Measurements from ENCODE around the gene AUNIP.

AUNIP gene

DNA sequence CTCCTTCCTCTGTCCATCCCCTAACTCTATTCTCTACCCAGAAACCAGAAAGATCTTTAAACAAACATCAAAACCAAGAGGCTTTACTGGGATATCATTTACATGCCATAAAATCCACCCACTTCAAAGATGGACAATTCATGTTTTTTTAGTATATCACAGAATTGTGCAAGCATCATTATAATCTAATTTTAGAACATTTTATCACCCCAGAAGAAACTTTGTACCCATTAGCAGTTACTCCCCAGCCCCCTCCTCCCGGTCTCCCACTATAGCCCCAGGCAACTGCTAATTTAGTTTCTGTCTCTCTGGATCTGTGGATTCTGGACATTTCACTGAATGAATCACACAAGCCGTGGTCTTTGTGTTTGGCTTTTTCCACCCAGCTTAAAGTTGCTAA, 64.0 kb downstream of the AUNIP start:
- no peak for DNase-seq (ENCODE audit: low read depth in 2 of 2)

DNA sequence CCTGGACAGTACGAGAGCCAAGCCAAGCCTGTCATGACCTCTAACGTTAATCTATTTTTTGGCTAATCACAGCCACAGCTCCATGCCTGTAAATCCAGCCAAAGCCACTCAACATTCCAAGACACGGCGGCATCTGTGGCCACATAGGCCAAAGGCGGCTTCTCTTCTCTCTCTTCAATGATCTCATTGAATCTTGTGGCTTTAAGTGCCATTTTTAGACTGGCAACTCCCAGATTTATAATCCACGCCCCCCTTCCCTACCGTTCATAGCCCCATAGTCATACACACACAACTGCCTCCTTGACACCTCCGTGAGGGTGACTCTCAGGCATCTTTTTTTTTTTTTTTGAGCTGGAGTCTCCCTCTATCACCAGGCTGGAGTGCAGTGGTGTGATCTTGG, 64.9 kb downstream of the AUNIP start:
- no peak for DNase-seq (ENCODE audit: low read depth in 2 of 2)

DNA sequence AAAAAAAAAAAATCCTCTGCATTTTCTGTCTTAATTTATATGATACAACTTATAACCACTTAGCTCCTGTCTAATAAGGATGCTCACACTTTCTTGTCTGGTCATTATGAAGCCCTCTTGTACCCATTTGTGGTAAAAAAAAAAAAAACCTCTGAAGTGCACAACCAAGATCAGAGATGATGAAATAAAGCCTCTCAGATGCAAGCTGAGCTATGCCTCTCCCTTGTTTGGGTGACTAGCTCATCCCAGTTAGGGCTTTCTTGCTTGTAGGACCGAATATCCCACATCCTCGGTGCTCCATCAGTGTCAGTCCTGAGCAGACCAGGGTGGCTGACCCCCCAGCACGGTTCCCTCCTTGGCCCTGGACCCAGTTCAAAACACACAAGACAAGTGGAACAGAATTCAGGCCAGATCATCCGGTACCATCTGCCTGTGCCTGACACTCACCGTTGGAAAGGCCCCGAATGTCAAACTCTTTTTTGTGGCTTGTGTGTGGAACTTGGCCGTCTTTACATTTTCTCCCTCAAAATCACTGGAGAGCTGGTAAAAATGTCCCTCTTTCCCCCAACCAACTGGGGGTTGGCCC, 65.6 kb downstream of the AUNIP start:
- no peak for DNase-seq (ENCODE audit: low read depth in 2 of 2)

DNA sequence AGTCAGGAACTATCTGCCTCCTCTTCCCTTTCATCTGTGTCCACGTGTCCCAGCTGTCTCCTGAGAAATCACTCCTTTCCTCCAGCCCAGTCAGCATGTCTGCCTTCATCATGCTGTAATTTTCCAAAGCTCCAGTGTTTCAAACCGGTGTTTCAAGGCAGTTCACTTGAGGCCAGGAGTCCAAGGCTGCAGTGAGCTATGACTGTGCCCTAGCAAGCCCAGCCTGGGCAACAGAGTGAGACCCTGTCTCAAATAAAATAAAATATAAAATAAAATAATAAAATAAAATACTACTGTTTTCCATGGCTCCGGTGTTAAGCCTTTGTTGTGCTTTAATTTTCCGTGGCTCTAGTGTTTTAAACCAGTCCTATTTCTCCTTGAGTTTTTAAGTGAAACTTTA, 67.1 kb downstream of the AUNIP start:
- no peak for DNase-seq (ENCODE audit: low read depth in 2 of 2)

DNA sequence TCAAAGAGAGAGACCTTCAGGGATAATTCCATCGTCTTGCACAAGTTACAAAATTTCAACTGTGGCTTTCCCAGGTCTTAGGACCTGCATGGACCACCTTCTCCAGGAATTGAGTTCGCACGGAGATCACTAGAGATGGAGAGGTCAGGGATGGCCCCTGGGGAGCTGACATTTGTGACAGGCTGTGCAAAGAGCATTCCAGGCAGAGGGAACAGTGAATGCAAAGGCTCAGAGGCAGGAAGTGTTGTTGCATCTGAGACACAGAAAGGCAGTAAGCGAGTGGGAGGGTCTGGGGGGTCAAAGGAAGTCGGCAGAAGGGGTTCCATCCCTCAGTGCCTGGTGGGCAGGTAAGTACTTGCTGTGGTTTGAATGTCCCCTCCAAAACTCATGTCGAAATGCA, 68.8 kb downstream of the AUNIP start:
- DNase-seq (ENCODE audit: low read depth in 2 of 2) = no peak

DNA sequence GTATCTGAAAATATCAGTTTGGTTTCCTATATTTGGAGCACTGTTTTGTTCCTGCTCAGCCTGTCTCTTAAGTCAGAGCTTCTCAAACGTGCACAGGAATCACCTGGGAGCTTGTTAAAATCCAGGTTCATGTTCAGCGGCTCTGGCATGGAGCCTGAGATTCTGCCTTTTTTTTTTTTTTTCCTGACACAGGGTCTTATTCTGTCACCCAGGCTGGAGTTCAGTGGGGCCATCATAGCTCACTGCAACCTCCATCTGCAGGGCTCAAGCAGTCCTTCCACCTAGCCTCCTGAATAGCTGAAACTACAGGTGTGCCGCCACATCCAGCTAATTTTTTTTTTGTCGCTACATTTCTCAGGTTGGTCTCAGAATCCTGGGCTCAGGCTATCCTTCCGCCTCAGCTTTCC, 71.5 kb downstream of the AUNIP start:
- no peak for DNase-seq (ENCODE audit: low read depth in 2 of 2)

DNA sequence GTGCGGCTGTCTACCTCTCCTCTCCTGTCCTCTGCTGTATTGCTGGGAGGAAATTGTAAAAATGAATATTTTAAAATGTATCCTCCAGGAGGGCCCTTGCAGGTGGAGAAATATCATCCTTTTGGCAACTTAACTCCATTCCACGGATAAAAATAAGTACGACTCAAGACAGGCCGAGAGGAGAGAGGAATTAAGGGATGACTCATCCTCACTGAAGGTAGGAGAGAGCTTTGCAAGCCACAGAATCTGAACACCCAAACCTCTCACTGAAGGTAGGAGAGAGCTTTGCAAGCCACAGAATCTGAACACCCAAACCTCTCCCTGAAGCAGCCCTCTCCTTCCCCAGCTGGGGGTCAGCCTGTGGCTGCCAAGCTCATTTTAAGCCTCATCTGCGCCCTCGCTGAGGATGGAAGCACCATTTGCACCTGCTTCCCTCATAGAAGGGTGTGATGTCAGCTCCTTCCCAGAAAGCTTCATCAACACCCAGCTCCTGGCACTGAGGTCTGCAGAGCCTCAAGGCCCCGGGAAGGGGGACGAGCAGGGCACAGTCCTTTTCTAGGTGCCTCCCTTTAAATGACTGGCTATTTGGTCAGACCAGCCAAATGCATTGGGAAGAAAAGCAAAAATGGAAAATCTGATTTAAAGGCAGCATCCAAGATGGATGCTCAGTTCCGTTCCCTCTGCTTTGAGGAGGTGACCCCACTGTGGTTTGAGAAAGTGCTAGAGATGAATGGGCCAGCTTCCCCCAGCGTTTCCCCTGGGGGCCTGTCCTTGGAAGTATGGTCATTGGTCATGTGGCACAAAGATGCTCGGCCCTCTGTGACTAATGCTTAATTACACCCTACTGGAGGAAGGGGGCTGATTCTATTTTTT, 72.1 kb downstream of the AUNIP start:
- DNase-seq (ENCODE audit: low read depth in 2 of 2) = no peak

DNA sequence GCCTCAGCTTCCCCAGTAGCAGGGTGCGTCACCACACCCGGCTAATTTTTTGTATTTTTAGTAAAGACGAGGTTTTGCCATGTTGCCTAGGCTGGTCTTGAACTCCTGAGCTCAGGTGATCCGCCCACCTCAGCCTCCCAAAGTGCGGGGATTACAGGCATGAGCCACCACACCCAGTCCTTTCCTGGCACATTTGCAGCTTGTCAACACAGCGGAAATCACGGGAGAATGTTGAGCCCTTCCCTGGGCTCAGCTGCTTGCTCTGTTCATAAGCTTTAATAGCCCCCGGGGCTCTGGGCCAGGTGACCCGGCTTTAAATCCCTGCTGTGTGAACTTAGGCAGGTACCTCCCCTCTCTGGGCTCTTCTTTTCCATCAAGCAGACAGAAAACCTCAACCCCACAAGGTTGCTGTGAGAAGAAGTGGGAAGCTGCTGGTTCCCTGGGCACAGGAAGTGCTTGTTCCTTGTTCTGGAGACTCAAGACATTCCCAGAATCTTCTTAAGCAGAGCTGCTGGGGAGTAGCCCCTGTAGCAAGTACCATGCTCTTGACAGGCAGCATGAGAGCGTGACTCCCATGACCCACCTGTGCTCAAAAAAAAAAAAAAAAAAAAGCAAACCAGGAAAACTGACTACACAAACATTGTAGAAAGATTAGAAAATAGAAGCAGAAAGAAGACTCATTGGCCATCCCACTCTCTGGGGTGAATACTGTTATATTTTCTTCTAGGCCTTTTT, 73.8 kb downstream of the AUNIP start:
- DNase-seq (ENCODE audit: low read depth in 2 of 2) = no peak

DNA sequence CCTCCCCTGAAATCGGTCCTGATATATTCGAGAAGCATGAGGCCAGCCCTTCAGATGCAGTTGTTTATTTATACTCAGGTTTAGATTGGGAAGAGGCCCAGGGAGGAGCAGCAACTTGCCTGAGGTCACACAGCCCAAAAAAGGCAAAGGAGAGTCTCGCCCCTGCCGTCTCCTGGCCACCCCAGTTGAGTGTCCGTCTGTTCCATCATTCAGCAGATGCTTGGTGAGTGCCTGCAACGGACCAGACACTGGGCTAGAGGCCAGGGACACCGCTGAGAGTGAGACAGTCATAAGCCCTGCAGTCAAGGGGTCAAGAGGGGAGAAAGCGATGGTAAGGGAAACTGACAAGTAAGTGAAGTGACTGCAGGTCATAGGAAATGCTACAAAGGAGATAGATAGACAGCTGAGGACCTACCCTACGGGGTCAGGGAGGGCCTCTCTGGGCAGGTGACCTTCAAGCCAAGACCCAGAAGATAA, 74.6 kb downstream of the AUNIP start:
- no peak for DNase-seq (ENCODE audit: low read depth in 2 of 2)

Data from fibroblast of skin of left biceps (primary cell).